ENCODE data around the gene EPN2. TPM values are rescaled to one million over a fixed set of nuclear protein-coding genes. Genes with fewer than 3 reads are reported as not detected.

The EPN2 gene
- total and polyA plus RNA-seq, 10 of the 15 experiments (the other 5 are each of a cell fraction or from before 2014, with no cell fraction given): 0.26 to 8.4 (median 4.7) TPM

- TF ChIP-seq RBBP5 (conservative IDR thresholded peaks at IDR 0.05) (no peak), NFYB (IDR thresholded peaks at IDR 0.05; ENCODE audit: insufficient read depth, low read depth, low read length) (no peak)
These were observed 138.6 kb downstream of the EPN2 start (continued) for GRCh38 chr17:19375732-19376131.

GRCh38 chr17:19376811-19377210, 139.6 kb downstream of the EPN2 start:
- H2AFZ ChIP-seq (ENCODE audit: control insufficient read depth, low read depth, low read length): peak overlapping the region; percentile 100
- no peaks in the 10 kb centered on the region for H3K9me3 ChIP-seq (replicated peaks; ENCODE audit: control insufficient read depth, insufficient read depth, low read length)
- in situ Hi-C loops (cut with MboI) (no loop called here), intact Hi-C loops (cut with micrococcal nuclease; ENCODE audit: unreplicated experiment) (loop anchor here (5.0 kb wide), 1 partner anchor 85 kb away; no protein-coding TSS in a partner anchor)
- SMC1A ChIA-PET (ENCODE audit: uncharacterized antibody, unreplicated experiment): interaction anchor here (1.5 to 1.8 kb wide), 3 partner anchors 10 to 14 kb away, joined by 4 to 10 read pairs (median 6); partner anchors contain the start of gene B9D1
- H3K9ac ChIP-seq (ENCODE audit: control insufficient read depth, insufficient read depth, low read length): peak overlapping the region; percentile 93
- no peaks in the 10 kb centered on the region for H4K20me1 ChIP-seq (ENCODE audit: control insufficient read depth, insufficient read depth)
- H3K79me2 ChIP-seq (ENCODE audit: control insufficient read depth, insufficient read depth, low read length): peaks cover 4% of the 10 kb centered on the region
- ATAC-seq: no peak
- peaks cover 4 to 18% of the 10 kb centered on the region in 2 experiments for H3K36me3 ChIP-seq (ENCODE audit: control insufficient read depth in 2 of 2, insufficient read depth in 2 of 2, low read length in 1 of 2)
- TF ChIP-seq PKNOX1 (IDR thresholded peaks at IDR 0.05) (peak; percentile 71), BMI1 (IDR thresholded peaks at IDR 0.05; ENCODE audit: borderline replicate concordance) (no peak)
- DNase-seq (ENCODE audit: low read depth, low spot score): no peak
- BruUV-seq (replicated peaks): no TSS peak
- 44% methylated on average over 2 of the region's 2 CpGs for WGBS (ENCODE audit: insufficient coverage, insufficient replicate concordance, low lambda C conversion rate, missing lambda C conversion rate)
- POLR2A ChIA-PET: interaction anchor here (1.6 kb wide), 1 partner anchor 85 kb away, joined by 5 read pairs; no protein-coding TSS in a partner anchor
- H3K4me1 ChIP-seq (ENCODE audit: control insufficient read depth, insufficient read depth, low read length): peaks cover 6% of the 10 kb centered on the region
- H3K27me3 ChIP-seq (replicated peaks in 1 of 2; ENCODE audit: control insufficient read depth in 2 of 2, insufficient read depth in 2 of 2, low read length in 1 of 2): no peaks in the 10 kb centered on the region
- RAD21 ChIA-PET (ENCODE audit: unreplicated experiment): interaction anchor here (1.8 to 1.9 kb wide), 3 partner anchors 15 to 71 kb away, joined by 10 to 21 read pairs (median 14); partner anchors contain the start of gene B9D1
- H3K27ac ChIP-seq (ENCODE audit: control insufficient read depth, insufficient read depth): peak overlapping the region; percentile 93
- CTCF ChIA-PET: interaction anchor here (0.9 to 1.9 kb wide), 5 partner anchors 14 to 1404 kb away, joined by 3 to 39 read pairs (median 4); partner anchors contain the start of genes B9D1, DRC3 and TOM1L2
- no peak for FAIRE-seq
- peak overlapping the region; percentile 84 for H3K4me3 ChIP-seq
- peak overlapping the region; percentile 51 for H3K4me2 ChIP-seq (ENCODE audit: control insufficient read depth, insufficient read depth)

Measured in GM12878 (cell line).